ENCODE results near the gene MED8. TPM values are rescaled to one million over a fixed set of nuclear protein-coding genes. Genes with fewer than 3 reads are reported as not detected.

The MED8 gene
- total and polyA plus RNA-seq, 2 of the 4 experiments (the other 2 are of a cell fraction) = 61.1 to 120 TPM

DNA sequence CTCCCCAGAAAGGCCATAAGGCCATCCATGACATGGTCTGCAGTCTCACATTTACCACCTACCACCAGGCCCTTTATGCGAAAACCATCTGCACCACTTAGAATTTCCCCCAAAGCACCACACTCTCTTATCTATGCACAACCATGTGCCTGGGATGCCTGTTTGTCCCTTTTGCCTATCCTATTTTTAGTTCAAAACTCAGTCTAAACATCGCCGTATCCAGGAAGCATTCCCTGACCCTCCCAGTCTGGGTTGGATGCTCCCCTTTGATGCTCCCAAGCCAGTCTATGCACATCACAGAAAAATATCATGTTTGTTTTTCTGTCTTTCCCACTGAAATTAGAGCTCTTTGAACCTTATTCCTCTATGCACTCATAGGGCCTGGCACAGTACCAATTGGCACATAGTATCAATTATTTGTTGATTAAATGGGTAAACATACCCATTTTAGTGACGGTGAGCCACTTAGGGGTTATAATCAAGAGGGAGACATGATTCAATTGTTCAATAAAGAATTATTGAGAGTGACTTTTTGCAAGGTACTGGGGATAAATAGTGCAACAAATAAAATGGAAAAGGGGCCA is 45.2 kb downstream of the MED8 start:
- no peak overlapping the region for H3K4ac ChIP-seq (ENCODE audit: low read depth, low read length)
- intact Hi-C loops (cut with micrococcal nuclease) = no loop called here
- POLR2A ChIA-PET (ENCODE audit: unreplicated experiment) = no interaction called here

More for the DNA sequence above, 45.2 kb downstream of the MED8 start:
- H3K4me2 ChIP-seq (ENCODE audit: low read depth, low read length) = no peak overlapping the region
- H2AK5ac ChIP-seq (ENCODE audit: low read depth, low read length) = no peak overlapping the region
- no peak overlapping the region; the same call in 1 of the 2 replicates for H4K91ac ChIP-seq (ENCODE audit: insufficient read depth, low read depth, low read length)
- H3K27ac ChIP-seq (ENCODE audit: insufficient read depth, low read length) = no peak overlapping the region
- no peak overlapping the region for H3K9ac ChIP-seq (ENCODE audit: low read depth, low read length)
- H3K9me3 ChIP-seq (ENCODE audit: control insufficient read depth, insufficient read depth, low read length) = no peaks in the 10 kb centered on the region
- in situ Hi-C loops (cut with MboI; ENCODE audit: low sequenced_read_pairs) = loop anchor here (5.0 kb wide), 1 partner anchor 37 kb away; no protein-coding TSS in a partner anchor
- H3K18ac ChIP-seq (ENCODE audit: low read depth, low read length) = no peak overlapping the region
- no peak overlapping the region for H4K5ac ChIP-seq (ENCODE audit: low read depth, low read length)
- H3K4me3 ChIP-seq (ENCODE audit: insufficient read depth, low read depth, low read length) = no peak overlapping the region
- CTCF ChIA-PET = no interaction called here
- H2AK9ac ChIP-seq (replicated peaks; ENCODE audit: low read depth, low read length, poor library complexity) = no peak overlapping the region
- no peaks in the 10 kb centered on the region for H3K36me3 ChIP-seq (ENCODE audit: control insufficient read depth, insufficient read depth, low read length)
- WGBS, 2 experiments (ENCODE audit: extremely low coverage in 2 of 2, insufficient read length in 1 of 2) = 33% methylated on average over 2 of the region's 4 CpGs; no CpG with 5 or more reads in 1 of the 2 experiments
- no peak overlapping the region for H2BK120ac ChIP-seq (ENCODE audit: low read depth, low read length)
- H3K56ac ChIP-seq (ENCODE audit: extremely low read depth, insufficient read depth, low read length) = no peak overlapping the region
- H3K4me1 ChIP-seq (ENCODE audit: control insufficient read depth, insufficient read depth, low read length) = peaks cover 10% of the 10 kb centered on the region
- no peak overlapping the region for H2BK5ac ChIP-seq (ENCODE audit: low read depth, low read length, poor library complexity, severe bottlenecking)
- H3K27me3 ChIP-seq (ENCODE audit: control insufficient read depth, insufficient read depth, low read length) = peaks cover 7% of the 10 kb centered on the region; the same call in 1 of the 2 replicates
- TF ChIP-seq SMC3 (IDR thresholded peaks at IDR 0.05; ENCODE audit: low read depth, low read length) = no peak
- TF ChIP-seq BHLHE40 (IDR thresholded peaks at IDR 0.05; ENCODE audit: low read depth, low read length) = no peak
- TF ChIP-seq, protein P1, sequence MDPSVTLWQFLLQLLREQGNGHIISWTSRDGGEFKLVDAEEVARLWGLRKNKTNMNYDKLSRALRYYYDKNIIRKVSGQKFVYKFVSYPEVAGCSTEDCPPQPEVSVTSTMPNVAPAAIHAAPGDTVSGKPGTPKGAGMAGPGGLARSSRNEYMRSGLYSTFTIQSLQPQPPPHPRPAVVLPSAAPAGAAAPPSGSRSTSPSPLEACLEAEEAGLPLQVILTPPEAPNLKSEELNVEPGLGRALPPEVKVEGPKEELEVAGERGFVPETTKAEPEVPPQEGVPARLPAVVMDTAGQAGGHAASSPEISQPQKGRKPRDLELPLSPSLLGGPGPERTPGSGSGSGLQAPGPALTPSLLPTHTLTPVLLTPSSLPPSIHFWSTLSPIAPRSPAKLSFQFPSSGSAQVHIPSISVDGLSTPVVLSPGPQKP (IDR thresholded peaks at IDR 0.05; ENCODE audit: borderline replicate concordance, low read depth, low read length) = no peak
- no peak for TF ChIP-seq NFE2L2 (IDR thresholded peaks at IDR 0.05; ENCODE audit: low read depth, low read length)
- TF ChIP-seq POLR2A (IDR thresholded peaks at IDR 0.05; ENCODE audit: low read depth, low read length) = no peak
- TF ChIP-seq, protein P2, sequence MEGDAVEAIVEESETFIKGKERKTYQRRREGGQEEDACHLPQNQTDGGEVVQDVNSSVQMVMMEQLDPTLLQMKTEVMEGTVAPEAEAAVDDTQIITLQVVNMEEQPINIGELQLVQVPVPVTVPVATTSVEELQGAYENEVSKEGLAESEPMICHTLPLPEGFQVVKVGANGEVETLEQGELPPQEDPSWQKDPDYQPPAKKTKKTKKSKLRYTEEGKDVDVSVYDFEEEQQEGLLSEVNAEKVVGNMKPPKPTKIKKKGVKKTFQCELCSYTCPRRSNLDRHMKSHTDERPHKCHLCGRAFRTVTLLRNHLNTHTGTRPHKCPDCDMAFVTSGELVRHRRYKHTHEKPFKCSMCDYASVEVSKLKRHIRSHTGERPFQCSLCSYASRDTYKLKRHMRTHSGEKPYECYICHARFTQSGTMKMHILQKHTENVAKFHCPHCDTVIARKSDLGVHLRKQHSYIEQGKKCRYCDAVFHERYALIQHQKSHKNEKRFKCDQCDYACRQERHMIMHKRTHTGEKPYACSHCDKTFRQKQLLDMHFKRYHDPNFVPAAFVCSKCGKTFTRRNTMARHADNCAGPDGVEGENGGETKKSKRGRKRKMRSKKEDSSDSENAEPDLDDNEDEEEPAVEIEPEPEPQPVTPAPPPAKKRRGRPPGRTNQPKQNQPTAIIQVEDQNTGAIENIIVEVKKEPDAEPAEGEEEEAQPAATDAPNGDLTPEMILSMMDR (conservative IDR thresholded peaks at IDR 0.05; ENCODE audit: low read depth, low read length) = no peak
- TF ChIP-seq MAZ (IDR thresholded peaks at IDR 0.05; ENCODE audit: borderline replicate concordance, low read depth, low read length) = no peak
- no peaks in the 10 kb centered on the region for H4K20me1 ChIP-seq (ENCODE audit: insufficient read depth, low read length)
- H2BK20ac ChIP-seq (ENCODE audit: low read depth, low read length) = no peak overlapping the region
- H3K23ac ChIP-seq (ENCODE audit: low read depth, low read length) = no peak overlapping the region
- no peak overlapping the region for H2AFZ ChIP-seq (replicated peaks; ENCODE audit: low read length, poor library complexity)
- H3K79me1 ChIP-seq (ENCODE audit: low read depth in 1 of 2, low read length in 2 of 2) = no peaks in the 10 kb centered on the region
- no peak overlapping the region for H2BK15ac ChIP-seq (ENCODE audit: low read depth, low read length)
- peaks cover 9% of the 10 kb centered on the region for H3K9me1 ChIP-seq (ENCODE audit: insufficient read depth, low read length)
- no peak for ATAC-seq (ENCODE audit: low read depth)
- DNase-seq = no peak
- no peak overlapping the region for H4K8ac ChIP-seq (ENCODE audit: low read depth in 2 of 2, low read length in 2 of 2)
- dilution Hi-C loops (cut with HindIII; ENCODE audit: low sequenced_read_pairs, unreplicated experiment) = no loop called here
- BruUV-seq (replicated peaks) = no TSS peak
- H3K14ac ChIP-seq (replicated peaks; ENCODE audit: low read depth, low read length) = no peak overlapping the region

Data from IMR-90 (cell line).